Measurements from ENCODE around the gene SLC43A1. TPM values are rescaled to one million over a fixed set of nuclear protein-coding genes. Genes with fewer than 3 reads are reported as not detected.

The SLC43A1 gene
- polyA plus RNA-seq, 3 donors = 5.4 to 6.2 (median 5.8) TPM

GRCh38 chr11:57459164-57460021, 56.1 kb downstream of the SLC43A1 start:
- no peaks in the 10 kb centered on the region for H3K36me3 ChIP-seq (replicated peaks in 1 of 2; ENCODE audit: control insufficient read depth in 1 of 2, insufficient read depth in 2 of 2, low read length in 2 of 2)
- intact Hi-C loops (cut with micrococcal nuclease) = loop anchor here (5.0 to 10.0 kb wide), 2 partner anchors 68 to 185 kb away; partner anchors contain the start of gene YPEL4 (in 2 of the 2)
- H3K27me3 Mint-ChIP-seq (ENCODE audit: low read depth in 3 of 3) = peaks cover 39 to 59% (median 55%) of the 10 kb centered on the region in 3 donors
- peak overlapping the region; percentile 27 for H3K9ac ChIP-seq (ENCODE audit: insufficient read depth, low read length, poor library complexity, severe bottlenecking)
- H3K4me3 ChIP-seq (replicated peaks in 1 of 3; ENCODE audit: low read depth in 2 of 3, low read length in 3 of 3) = peak overlapping the region; percentile 14 to 81 (median 38)
- H3K4me3 Mint-ChIP-seq = peak overlapping the region; percentile 84 to 99
- TF ChIP-seq, protein P1, sequence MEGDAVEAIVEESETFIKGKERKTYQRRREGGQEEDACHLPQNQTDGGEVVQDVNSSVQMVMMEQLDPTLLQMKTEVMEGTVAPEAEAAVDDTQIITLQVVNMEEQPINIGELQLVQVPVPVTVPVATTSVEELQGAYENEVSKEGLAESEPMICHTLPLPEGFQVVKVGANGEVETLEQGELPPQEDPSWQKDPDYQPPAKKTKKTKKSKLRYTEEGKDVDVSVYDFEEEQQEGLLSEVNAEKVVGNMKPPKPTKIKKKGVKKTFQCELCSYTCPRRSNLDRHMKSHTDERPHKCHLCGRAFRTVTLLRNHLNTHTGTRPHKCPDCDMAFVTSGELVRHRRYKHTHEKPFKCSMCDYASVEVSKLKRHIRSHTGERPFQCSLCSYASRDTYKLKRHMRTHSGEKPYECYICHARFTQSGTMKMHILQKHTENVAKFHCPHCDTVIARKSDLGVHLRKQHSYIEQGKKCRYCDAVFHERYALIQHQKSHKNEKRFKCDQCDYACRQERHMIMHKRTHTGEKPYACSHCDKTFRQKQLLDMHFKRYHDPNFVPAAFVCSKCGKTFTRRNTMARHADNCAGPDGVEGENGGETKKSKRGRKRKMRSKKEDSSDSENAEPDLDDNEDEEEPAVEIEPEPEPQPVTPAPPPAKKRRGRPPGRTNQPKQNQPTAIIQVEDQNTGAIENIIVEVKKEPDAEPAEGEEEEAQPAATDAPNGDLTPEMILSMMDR (IDR thresholded peaks at IDR 0.05) = no peak
- H3K4me2 ChIP-seq (replicated peaks; ENCODE audit: extremely low read depth, low read length, poor library complexity, severe bottlenecking) = peak overlapping the region; percentile 93
- peaks cover 0 to 28% (median 7%) of the 10 kb centered on the region in 7 donors for H3K9me3 Mint-ChIP-seq
- H3K4me1 ChIP-seq (ENCODE audit: control insufficient read depth in 1 of 2, insufficient read depth in 2 of 2, low read length in 2 of 2) = peaks cover 39 to 40% of the 10 kb centered on the region in 2 donors
- peak overlapping the region in 3 of 7 donors; percentile 30 to 74 (median 52) for H3K27ac Mint-ChIP-seq
- no peaks in the 10 kb centered on the region for H4K20me1 ChIP-seq (ENCODE audit: insufficient read depth, low read length)
- H3K27ac ChIP-seq (ENCODE audit: low read depth in 1 of 2, low read length in 2 of 2) = no peak overlapping the region
- peak in 1 of 3 donors; percentile 70 for DNase-seq
- under 1% methylated on average over 52 of the region's 62 CpGs for WGBS (ENCODE audit: insufficient coverage)
- H3K9me3 ChIP-seq (replicated peaks in 1 of 2; ENCODE audit: control insufficient read depth in 1 of 2, insufficient read depth in 1 of 2, low read length in 2 of 2) = peaks cover 0 to 4% of the 10 kb centered on the region in 2 donors
- H3K79me2 ChIP-seq (ENCODE audit: insufficient read depth, low read length) = no peaks in the 10 kb centered on the region
- peaks cover 0 to 19% of the 10 kb centered on the region in 2 donors for H3K36me3 Mint-ChIP-seq
- peaks cover 40% of the 10 kb centered on the region for H3K4me1 Mint-ChIP-seq
- peaks cover 25 to 52% of the 10 kb centered on the region in 2 donors for H3K27me3 ChIP-seq (ENCODE audit: control insufficient read depth in 2 of 2, insufficient read depth in 2 of 2, low read length in 2 of 2)
- H2AFZ ChIP-seq (ENCODE audit: insufficient read depth, low read depth, low read length, poor library complexity, severe bottlenecking) = peak overlapping the region; percentile 81

- Histone ChIP-seq H4K20me1 (ENCODE audit: insufficient read depth, low read length) (no peaks in the 10 kb centered on the region), H3K9ac (ENCODE audit: insufficient read depth, low read length, poor library complexity, severe bottlenecking) (peak overlapping the region; percentile 27), H2AFZ (ENCODE audit: insufficient read depth, low read depth, low read length, poor library complexity, severe bottlenecking) (peak overlapping the region; percentile 81), H3K9me3 (replicated peaks in 1 of 2; ENCODE audit: control insufficient read depth in 1 of 2, insufficient read depth in 1 of 2, low read length in 2 of 2) (peaks cover 0 to 4% of the 10 kb centered on the region in 2 donors), H3K27me3 (ENCODE audit: control insufficient read depth in 2 of 2, insufficient read depth in 2 of 2, low read length in 2 of 2) (peaks cover 25 to 52% of the 10 kb centered on the region in 2 donors), H3K36me3 (replicated peaks in 1 of 2; ENCODE audit: control insufficient read depth in 1 of 2, insufficient read depth in 2 of 2, low read length in 2 of 2) (no peaks in the 10 kb centered on the region), H3K4me2 (replicated peaks; ENCODE audit: extremely low read depth, low read length, poor library complexity, severe bottlenecking) (peak overlapping the region; percentile 93), H3K79me2 (ENCODE audit: insufficient read depth, low read length) (no peaks in the 10 kb centered on the region), H3K4me1 (ENCODE audit: control insufficient read depth in 1 of 2, insufficient read depth in 2 of 2, low read length in 2 of 2) (peaks cover 37 to 40% of the 10 kb centered on the region in 2 donors), H3K27ac (ENCODE audit: low read depth in 1 of 2, low read length in 2 of 2) (no peak overlapping the region), H3K4me3 (replicated peaks in 1 of 3; ENCODE audit: low read depth in 2 of 3, low read length in 3 of 3) (peak overlapping the region; percentile 12 to 81 (median 38))
- Mint-ChIP-seq H3K4me3 (peak overlapping the region; percentile 84 to 99), H3K4me1 (peaks cover 35% of the 10 kb centered on the region), H3K36me3 (peaks cover 0 to 19% of the 10 kb centered on the region in 2 donors), H3K9me3 (peaks cover 0 to 28% (median 7%) of the 10 kb centered on the region in 7 donors), H3K27ac (peak overlapping the region in 3 of 7 donors; percentile 30 to 74 (median 65)), H3K27me3 (ENCODE audit: low read depth in 3 of 3) (peaks cover 39 to 57% (median 55%) of the 10 kb centered on the region in 3 donors)
- TF ChIP-seq, protein P1 (IDR thresholded peaks at IDR 0.05) = peak; percentile 96
- 0% methylated on average over 30 of the region's 44 CpGs for WGBS (ENCODE audit: insufficient coverage)
- peak in 2 of 3 donors; percentile 39 to 45 for DNase-seq
- intact Hi-C loops (cut with micrococcal nuclease) = loop anchor here (5.0 to 10.0 kb wide), 2 partner anchors 69 to 186 kb away; partner anchors contain the start of gene YPEL4 (in 2 of the 2)
Measured at GRCh38 chr11:57458410-57459163, 56.9 kb downstream of the SLC43A1 start.
